ENCODE measurements around the gene ATXN7L2. TPM values are rescaled to one million over a fixed set of nuclear protein-coding genes. Genes with fewer than 3 reads are reported as not detected.

ATXN7L2 gene
- total RNA-seq, 1 donor from 2014 or later: 0.90 TPM

- no peak for DNase-seq (ENCODE audit: low read depth in 2 of 2)
Measured at GRCh38 chr1:109497449-109498160, 13.9 kb downstream of the ATXN7L2 start.

- DNase-seq (ENCODE audit: low read depth in 2 of 2): peak; percentile 49 to 57
Measured at GRCh38 chr1:109498161-109498801, 14.6 kb downstream of the ATXN7L2 start.

DNA sequence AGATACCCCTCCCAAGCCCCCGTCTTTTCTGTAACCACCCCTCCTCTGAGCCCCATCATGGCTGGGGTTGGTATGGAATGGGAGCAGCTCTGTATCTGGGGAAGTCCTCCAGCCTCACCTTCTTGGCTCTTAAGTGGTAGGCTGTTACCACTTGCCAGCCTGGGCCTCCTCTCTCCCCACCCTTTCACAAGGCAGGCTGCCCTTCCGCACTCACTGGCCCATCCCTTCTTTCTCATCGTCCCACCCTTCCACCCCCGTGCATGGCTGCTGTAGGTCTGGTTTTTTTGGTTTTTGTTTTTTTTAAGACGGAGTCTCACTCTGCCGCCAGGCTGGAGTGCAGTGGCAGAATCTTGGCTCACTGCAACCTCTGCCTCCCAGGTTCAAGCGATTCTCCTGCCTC is 15.4 kb downstream of the ATXN7L2 start:
- no peak for DNase-seq (ENCODE audit: low read depth in 2 of 2)

DNA sequence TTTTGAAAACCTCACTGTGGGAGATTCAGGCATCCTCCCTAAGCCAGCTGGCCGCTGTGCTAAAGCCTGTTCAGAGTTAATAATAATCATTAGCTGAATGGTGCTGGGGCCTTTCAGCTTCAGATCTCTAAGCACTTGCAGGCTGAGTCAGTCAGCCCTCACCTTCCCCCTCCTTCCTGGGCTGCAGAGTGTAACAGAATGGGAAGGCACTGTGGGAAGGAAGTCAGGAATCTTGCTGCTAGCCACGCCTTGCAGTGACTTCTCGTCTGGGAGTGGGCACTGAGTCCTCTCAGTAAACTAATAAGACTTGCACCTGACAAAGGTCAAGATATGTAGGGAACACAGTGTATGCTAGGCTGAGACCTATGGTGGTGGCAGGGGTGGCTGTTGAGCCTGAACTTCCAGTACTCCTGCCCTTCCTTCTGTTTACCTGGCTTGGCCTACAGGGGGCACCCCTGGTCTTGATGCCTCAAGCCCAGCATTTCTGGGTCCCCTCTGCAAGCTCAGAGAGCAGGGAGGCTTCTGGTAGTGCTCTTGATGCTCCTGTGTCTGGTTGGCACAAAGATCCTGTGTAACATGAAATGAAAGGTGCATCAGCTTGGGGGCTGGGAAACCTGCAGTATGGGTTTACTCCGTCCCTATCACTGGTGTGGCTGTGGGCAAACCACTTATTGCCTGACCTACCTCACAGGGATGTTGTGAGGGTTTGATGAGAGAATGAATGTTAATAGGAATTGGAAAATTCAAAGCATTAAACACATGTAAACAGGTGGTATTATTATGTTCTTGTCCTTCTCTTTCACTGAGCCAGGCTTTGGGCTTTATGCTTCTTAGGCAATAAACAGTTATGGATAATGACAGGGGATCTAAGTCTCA is 16.2 kb downstream of the ATXN7L2 start:
- DNase-seq (ENCODE audit: low read depth in 2 of 2): peak in 1 of 2 donors; percentile 44

GRCh38 chr1:109500941-109501381 is 17.3 kb downstream of the ATXN7L2 start:
- no peak for DNase-seq (ENCODE audit: low read depth in 2 of 2)

DNA sequence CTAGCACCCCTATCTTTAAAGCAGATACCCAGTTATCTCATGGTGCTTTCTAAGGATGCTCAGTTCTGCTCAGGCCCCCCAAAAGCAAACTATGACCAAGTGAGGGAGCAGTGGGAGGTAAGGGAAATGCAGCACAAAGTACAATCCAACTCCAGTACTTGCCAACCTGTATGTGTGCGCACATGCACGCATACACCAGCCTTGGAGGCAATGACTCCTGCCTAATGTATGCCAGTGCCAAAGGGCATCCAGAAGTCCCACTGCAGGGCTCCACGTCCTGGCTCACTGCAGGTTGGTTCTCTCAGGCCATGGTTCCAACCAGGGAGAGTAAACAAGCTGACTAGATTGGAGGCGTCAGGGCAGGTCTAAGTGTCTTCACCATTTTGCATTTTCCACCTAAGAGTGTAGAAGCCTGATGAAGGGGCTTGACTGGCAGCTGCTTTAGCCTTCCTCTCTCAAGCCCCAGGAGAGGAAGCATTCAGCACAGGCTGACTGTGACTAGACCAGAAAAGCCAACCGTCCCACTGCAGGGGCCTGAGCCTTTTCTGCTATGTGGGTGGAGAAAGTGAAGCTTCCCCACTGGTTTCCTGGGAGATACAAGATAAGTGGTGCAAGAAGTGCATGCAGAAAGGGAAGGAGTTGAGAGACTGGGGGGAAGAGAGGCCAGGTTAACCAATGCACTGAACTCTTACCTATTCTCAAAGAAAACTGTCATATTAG is 18.1 kb downstream of the ATXN7L2 start:
- no peak for DNase-seq (ENCODE audit: low read depth in 2 of 2)

- DNase-seq (ENCODE audit: low read depth in 2 of 2): no peak
Measured at GRCh38 chr1:109502364-109502851, 18.7 kb downstream of the ATXN7L2 start.

DNA sequence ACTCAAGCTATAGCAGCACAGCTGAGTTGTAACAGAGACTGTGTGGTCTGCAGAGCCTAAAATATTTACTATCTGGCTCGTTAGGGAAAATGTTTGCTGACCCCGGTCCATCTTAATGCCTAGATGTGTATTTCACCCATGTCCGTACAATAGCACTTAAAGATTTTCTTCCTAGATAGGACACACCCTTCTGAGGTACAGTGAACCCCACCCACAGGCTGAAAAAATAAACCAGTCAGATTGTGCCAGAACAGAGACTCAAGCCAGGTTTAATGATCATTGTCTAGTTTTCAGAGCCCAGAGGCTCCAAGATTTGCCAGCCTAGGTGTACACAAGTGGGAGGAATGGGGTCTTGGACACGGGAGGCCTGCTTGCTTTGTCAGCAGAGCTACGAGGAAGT is 20.2 kb downstream of the ATXN7L2 start:
- no peak for DNase-seq (ENCODE audit: low read depth in 2 of 2)

DNA sequence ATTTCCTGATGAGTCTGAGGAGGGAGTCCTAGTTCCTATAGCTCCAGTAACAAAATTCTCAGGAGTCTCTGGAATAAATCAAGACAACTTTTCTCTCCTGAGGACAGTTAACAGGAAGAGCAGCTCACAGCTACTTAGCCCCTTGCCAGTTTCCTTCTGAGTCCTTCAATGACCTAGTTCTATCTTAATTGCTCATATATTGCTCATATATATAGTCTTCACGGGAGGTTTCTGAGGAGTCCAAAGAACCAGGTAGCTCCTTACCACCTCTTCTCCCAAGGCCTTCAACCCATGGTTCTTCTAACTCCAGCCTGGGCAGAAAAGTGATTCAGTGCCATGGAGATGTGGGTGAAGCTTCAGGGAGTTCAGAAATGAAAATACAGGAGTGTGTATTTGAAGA is 21.3 kb downstream of the ATXN7L2 start:
- DNase-seq (ENCODE audit: low read depth in 2 of 2): no peak

GRCh38 chr1:109508001-109508872 is 24.5 kb downstream of the ATXN7L2 start:
- no peak for DNase-seq (ENCODE audit: low read depth in 2 of 2)

GRCh38 chr1:109508873-109509175 is 25.1 kb downstream of the ATXN7L2 start:
- DNase-seq (ENCODE audit: low read depth in 2 of 2): no peak

- DNase-seq (ENCODE audit: low read depth in 2 of 2): peak in 1 of 2 donors; percentile 65
Measured at GRCh38 chr1:109509176-109510134, 25.8 kb downstream of the ATXN7L2 start, which contains the start of gene AMIGO1. AMIGO1 (minus strand) TSS chr1:109509727; CDS start chr1:109508912, 815 bp downstream.

DNA sequence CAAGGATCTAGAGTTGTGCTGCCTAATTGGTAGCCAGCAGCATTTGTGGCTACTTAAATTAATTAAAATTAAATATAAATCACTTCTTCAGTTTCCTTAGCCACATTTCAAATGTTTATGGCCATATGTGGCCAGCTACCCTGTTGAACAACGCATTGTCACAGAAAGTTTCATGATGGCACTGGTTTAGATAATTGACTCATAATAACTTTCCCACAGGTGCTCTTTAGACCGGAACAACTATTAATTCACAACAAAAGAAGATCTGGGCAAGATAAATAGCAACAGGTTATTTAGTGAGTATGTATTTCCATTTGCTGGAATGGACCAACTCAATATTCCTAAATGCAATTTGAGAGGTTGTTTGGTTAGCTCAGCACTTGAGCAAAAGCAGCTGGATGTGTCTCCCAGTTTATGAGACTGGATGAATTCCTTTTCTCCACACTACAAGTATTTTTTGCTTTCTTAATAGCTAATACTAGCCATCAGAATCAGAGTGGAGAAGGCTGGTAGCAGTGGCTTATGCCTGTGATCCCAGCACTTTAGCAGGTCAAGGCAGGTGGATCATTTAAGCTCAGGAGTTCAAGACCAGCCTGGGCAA is 29.5 kb downstream of the ATXN7L2 start:
- DNase-seq (ENCODE audit: low read depth in 2 of 2): no peak

GRCh38 chr1:109514846-109515245 is 31.1 kb downstream of the ATXN7L2 start:
- DNase-seq (ENCODE audit: low read depth in 2 of 2): no peak

DNA sequence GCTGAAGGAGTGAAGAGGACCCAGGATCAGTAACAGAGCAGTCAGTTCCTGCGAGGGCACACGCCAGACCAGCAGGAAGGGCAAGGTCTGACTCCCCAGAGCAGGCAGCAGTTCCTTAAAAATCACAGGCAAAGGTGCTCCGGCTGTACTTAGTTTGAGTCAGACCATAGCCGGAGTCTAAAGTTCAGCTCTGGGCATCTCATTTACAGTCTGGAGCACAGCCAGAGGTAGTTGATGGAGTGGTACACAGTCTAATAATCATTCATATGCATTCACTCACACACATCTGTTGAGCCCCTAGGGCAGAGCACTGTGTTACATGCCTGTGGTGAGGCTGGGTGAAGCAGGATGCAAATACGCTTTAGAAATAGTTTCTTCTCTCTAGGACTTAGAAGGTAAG is 33.2 kb downstream of the ATXN7L2 start:
- no peak for DNase-seq (ENCODE audit: low read depth in 2 of 2)

DNA sequence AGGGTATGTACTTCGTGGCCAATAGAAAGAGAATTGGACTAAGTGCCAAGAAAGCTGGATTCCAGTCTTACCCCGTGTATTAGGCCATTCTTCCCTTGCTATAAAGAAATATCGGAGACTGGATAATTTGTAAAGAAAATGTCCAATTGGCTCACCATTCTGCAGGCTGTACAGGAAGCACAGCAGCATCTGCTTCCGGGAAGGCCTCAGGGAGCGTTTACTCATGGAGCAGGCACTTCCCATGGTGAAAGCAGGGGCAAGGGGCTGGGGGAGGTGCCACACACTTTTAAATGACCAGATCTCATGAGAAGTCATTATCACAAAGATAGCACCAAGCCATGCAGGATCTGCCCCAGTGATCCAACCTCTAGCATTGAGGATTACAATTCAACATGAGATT is 33.6 kb downstream of the ATXN7L2 start:
- DNase-seq (ENCODE audit: low read depth in 2 of 2): no peak

GRCh38 chr1:109521002-109521951 is 37.6 kb downstream of the ATXN7L2 start:
- no peak for DNase-seq (ENCODE audit: low read depth in 2 of 2)

DNA sequence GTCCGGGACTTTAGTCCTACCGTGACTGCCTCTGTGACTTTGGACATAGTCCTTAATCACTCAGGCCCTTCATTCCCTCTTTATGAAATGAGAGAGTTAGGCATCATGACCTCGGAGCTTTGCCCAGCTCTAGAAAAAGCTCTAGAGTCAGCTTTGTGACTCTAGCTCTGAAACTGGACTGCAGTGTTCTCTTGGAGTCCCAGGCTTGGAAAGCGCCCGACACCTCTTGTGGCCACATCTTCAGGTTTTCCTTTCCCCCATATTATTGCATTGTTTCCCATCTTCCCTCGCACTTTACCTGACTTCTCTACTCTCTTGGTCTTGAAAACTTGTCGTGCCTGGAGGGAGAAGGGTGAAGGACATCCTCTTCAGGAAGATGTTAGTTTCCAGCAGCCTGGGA is 38.3 kb downstream of the ATXN7L2 start:
- DNase-seq (ENCODE audit: low read depth in 2 of 2): no peak
